ENCODE results near the gene GABRG3.

DNA sequence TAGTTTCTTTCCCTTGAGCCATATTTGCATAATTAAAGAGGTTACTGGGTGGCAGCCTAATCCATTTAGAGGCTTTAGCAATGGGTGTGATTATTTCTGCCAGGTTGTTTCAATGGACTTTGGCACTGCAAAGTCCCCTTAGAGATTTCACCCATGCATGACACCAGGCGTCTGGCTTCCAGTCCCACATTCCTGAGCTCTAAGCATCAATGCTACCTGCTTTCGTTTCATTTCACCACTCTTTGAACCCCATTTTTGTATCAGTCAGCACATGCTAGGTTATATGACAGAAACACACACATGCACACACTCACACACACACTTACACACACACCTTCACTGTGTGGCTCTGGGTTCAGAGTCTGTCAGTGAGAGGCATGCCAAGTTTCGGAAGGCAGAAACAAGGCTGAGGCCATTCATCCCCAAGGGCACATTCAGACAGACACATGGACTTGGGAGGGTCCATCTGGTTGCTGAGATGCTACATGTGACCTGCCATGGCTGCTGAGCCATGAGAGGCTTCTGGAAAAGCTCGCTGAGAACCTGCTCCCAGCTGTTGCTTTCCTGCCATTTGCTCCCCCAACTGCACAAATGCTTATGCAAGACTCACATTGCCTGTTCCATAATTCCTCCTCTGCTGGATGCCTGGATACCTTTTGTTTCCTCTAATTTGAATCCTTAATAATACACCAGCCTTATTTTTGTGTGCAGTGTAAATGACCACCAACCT, 354.1 kb downstream of the GABRG3 start:
- TF ChIP-seq POLR2A (IDR thresholded peaks at IDR 0.05): no peak
- TF ChIP-seq CTCF (IDR thresholded peaks at IDR 0.05): no peak
- TF ChIP-seq POLR2AphosphoS5 (IDR thresholded peaks at IDR 0.05): no peak

Data from breast epithelium (tissue), 3 donors.